H1 (cell line): ENCODE results near the gene KRT84. TPM values are rescaled to one million over a fixed set of nuclear protein-coding genes. Genes with fewer than 3 reads are reported as not detected.

Experiments
- EP300 ChIP-seq, 2 experiments: IDR thresholded peaks; 1 replicate in 1 of 2; 2 replicates in 1 of 2; pipeline ENCODE4 v1.6.1; 2011 to 2012; ENCODE audit warnings: low read depth in 2 of 2, low read length in 2 of 2, mild to moderate bottlenecking in 2 of 2, borderline replicate concordance in 1 of 2, inconsistent platforms in 1 of 2, moderate library complexity in 1 of 2
- NANOG ChIP-seq: IDR thresholded peaks from 2 replicates; pipeline ENCODE4 v1.6.1; 2011; ENCODE audit warnings: low read length, low read depth, mild to moderate bottlenecking, inconsistent platforms; ENCODE audit not compliant: insufficient read depth, poor library complexity, severe bottlenecking
- RAD21 ChIP-seq, 2 experiments: IDR thresholded peaks in 1 of 2; conservative IDR thresholded peaks in 1 of 2; 2 replicates each; pipeline ENCODE4 v1.6.1; 2011; ENCODE audit warnings: low read depth in 2 of 2, low read length in 2 of 2, improper control_type of control experiment in 1 of 2, inconsistent platforms in 1 of 2, mild to moderate bottlenecking in 1 of 2, moderate library complexity in 1 of 2
- SIN3A ChIP-seq, 2 experiments: IDR thresholded peaks in 1 of 2; conservative IDR thresholded peaks in 1 of 2; 2 replicates each; pipeline ENCODE4 v1.6.1; 2011 to 2012; ENCODE audit warnings: low read length in 2 of 2, improper control_type of control experiment in 1 of 2, low read depth in 1 of 2, mild to moderate bottlenecking in 1 of 2
- ZNF274 ChIP-seq: IDR thresholded peaks from 2 replicates; pipeline ENCODE4 v1.7.0; 2012; ENCODE audit warnings: low read length, borderline replicate concordance; ENCODE audit errors: extremely low read depth
- polyA plus RNA-seq, 7 experiments: library from polyadenylated mRNA; depleted of rRNA in 3 of 7; stranded (reverse) in 5 of 7; unstranded in 2 of 7; fragments of >200 nt in 5 of 7; fragments of 200-250 nt in 2 of 7; gene quantifications; 1 replicate in 5 of 7; 2 replicates in 1 of 7; 4 replicates in 1 of 7; pipeline versions ENCODE4 v1.2.1 to v1.2.3, GENCODE V29; 2011 to 2013; ENCODE audit warnings: missing spikeins in 2 of 7, mixed read lengths in 2 of 7
- total RNA-seq: library from RNA; stranded (reverse); fragmentation: NEBNext Ultra II Directional; extraction: Animal tissue kit (Norgen Biotek cat#: 25700); gene quantifications from 2 replicates; pipeline ENCODE4 v1.2.1, GENCODE V29; 2021

The KRT84 gene
- total and polyA plus RNA-seq, 2 of the 8 experiments (the other 6 are each of a cell fraction or from before 2014, with no cell fraction given) = not detected

- TF ChIP-seq SIN3A (conservative IDR thresholded peaks at IDR 0.05 in 1 of 2, IDR thresholded peaks at IDR 0.05 in 1 of 2; ENCODE audit: low read depth in 1 of 2, low read length in 2 of 2) = no peak
- TF ChIP-seq ZNF274 = no peak
- TF ChIP-seq RAD21 (IDR thresholded peaks at IDR 0.05 in 1 of 2, conservative IDR thresholded peaks at IDR 0.05 in 1 of 2; ENCODE audit: low read depth in 2 of 2, low read length in 2 of 2) = no peak
- no peak for TF ChIP-seq EP300 (IDR thresholded peaks at IDR 0.05; ENCODE audit: borderline replicate concordance in 1 of 2, low read depth in 2 of 2, low read length in 2 of 2)
- no peak for TF ChIP-seq NANOG
These were observed 49.5 kb upstream of the KRT84 start (continued) for GRCh38 chr12:52434760-52435530.
